ENCODE results near the gene PDXK. TPM values are rescaled to one million over a fixed set of nuclear protein-coding genes. Genes with fewer than 3 reads are reported as not detected.

Gene PDXK
- total and polyA plus RNA-seq, 2 of the 13 experiments (the other 11 are each of a cell fraction or from before 2014, with no cell fraction given): 114 to 184 TPM

DNA sequence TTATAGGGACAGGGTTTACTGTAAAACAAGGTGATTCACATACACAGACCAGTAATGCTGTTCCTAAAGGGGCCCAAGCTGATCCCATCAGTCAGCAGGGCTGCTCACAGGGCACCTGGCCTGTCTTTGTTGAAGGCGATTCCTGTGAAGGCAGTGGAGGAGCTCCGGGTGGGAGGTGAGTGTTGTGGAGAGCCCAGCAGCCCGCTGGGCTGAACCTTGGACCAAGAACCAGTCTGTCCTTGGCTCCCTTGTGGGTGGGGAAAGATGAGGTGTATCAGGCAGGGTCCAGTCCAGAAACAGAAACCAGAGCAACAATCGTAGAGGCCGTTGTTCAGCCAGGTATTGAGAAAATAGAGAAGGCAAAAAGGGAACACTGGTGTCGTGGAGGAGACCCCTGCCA lies 12.5 kb downstream of the PDXK start (continued):
- no peak for TF ChIP-seq ZFYVE20 (CRISPR knock-in tag; IDR thresholded peaks at IDR 0.05; ENCODE audit: borderline replicate concordance, low read depth)
- no peak for TF ChIP-seq HNRNPL (IDR thresholded peaks at IDR 0.05; ENCODE audit: low read depth, low read length)
- no peak for TF ChIP-seq ATF7 (IDR thresholded peaks at IDR 0.05)
- no peak for TF ChIP-seq ATF7 (CRISPR knock-in tag; IDR thresholded peaks at IDR 0.05)
- TF ChIP-seq HHEX (CRISPR knock-in tag; IDR thresholded peaks at IDR 0.05): no peak
- no peak for TF ChIP-seq ZFP37 (CRISPR knock-in tag; IDR thresholded peaks at IDR 0.05; ENCODE audit: borderline replicate concordance)
- TF ChIP-seq, protein P1, sequence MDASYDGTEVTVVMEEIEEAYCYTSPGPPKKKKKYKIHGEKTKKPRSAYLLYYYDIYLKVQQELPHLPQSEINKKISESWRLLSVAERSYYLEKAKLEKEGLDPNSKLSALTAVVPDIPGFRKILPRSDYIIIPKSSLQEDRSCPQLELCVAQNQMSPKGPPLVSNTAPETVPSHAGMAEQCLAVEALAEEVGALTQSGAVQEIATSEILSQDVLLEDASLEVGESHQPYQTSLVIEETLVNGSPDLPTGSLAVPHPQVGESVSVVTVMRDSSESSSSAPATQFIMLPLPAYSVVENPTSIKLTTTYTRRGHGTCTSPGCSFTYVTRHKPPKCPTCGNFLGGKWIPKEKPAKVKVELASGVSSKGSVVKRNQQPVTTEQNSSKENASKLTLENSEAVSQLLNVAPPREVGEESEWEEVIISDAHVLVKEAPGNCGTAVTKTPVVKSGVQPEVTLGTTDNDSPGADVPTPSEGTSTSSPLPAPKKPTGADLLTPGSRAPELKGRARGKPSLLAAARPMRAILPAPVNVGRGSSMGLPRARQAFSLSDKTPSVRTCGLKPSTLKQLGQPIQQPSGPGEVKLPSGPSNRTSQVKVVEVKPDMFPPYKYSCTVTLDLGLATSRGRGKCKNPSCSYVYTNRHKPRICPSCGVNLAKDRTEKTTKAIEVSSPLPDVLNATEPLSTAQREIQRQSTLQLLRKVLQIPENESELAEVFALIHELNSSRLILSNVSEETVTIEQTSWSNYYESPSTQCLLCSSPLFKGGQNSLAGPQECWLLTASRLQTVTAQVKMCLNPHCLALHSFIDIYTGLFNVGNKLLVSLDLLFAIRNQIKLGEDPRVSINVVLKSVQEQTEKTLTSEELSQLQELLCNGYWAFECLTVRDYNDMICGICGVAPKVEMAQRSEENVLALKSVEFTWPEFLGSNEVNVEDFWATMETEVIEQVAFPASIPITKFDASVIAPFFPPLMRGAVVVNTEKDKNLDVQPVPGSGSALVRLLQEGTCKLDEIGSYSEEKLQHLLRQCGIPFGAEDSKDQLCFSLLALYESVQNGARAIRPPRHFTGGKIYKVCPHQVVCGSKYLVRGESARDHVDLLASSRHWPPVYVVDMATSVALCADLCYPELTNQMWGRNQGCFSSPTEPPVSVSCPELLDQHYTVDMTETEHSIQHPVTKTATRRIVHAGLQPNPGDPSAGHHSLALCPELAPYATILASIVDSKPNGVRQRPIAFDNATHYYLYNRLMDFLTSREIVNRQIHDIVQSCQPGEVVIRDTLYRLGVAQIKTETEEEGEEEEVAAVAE (CRISPR knock-in tag; IDR thresholded peaks at IDR 0.05; ENCODE audit: borderline replicate concordance): no peak
- no peak for TF ChIP-seq KAT2B (IDR thresholded peaks at IDR 0.05; ENCODE audit: borderline replicate concordance, low read depth, low read length)
- no peak for TF ChIP-seq SP2 (CRISPR knock-in tag; IDR thresholded peaks at IDR 0.05)
- no peak for TF ChIP-seq MYNN (CRISPR knock-in tag; IDR thresholded peaks at IDR 0.05; ENCODE audit: low read depth)
- TF ChIP-seq, protein P2, sequence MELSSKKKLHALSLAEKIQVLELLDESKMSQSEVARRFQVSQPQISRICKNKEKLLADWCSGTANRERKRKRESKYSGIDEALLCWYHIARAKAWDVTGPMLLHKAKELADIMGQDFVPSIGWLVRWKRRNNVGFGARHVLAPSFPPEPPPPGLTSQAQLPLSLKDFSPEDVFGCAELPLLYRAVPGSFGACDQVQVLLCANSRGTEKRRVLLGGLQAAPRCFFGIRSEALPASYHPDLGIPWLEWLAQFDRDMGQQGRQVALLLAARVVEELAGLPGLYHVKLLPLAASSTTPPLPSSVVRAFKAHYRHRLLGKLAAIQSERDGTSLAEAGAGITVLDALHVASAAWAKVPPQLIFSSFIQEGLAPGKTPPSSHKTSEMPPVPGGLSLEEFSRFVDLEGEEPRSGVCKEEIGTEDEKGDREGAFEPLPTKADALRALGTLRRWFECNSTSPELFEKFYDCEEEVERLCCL (CRISPR knock-in tag; IDR thresholded peaks at IDR 0.05; ENCODE audit: borderline replicate concordance): no peak
- TF ChIP-seq ZMYM4 (CRISPR knock-in tag; IDR thresholded peaks at IDR 0.05): 0 out of 2 replicates have a peak, but pooled peaks have one; percentile 48
- TF ChIP-seq ZNF432 (CRISPR knock-in tag; IDR thresholded peaks at IDR 0.05; ENCODE audit: borderline replicate concordance): no peak
- no peak for TF ChIP-seq KLF9 (CRISPR knock-in tag; IDR thresholded peaks at IDR 0.05; ENCODE audit: low read depth)
- TF ChIP-seq, protein P3, sequence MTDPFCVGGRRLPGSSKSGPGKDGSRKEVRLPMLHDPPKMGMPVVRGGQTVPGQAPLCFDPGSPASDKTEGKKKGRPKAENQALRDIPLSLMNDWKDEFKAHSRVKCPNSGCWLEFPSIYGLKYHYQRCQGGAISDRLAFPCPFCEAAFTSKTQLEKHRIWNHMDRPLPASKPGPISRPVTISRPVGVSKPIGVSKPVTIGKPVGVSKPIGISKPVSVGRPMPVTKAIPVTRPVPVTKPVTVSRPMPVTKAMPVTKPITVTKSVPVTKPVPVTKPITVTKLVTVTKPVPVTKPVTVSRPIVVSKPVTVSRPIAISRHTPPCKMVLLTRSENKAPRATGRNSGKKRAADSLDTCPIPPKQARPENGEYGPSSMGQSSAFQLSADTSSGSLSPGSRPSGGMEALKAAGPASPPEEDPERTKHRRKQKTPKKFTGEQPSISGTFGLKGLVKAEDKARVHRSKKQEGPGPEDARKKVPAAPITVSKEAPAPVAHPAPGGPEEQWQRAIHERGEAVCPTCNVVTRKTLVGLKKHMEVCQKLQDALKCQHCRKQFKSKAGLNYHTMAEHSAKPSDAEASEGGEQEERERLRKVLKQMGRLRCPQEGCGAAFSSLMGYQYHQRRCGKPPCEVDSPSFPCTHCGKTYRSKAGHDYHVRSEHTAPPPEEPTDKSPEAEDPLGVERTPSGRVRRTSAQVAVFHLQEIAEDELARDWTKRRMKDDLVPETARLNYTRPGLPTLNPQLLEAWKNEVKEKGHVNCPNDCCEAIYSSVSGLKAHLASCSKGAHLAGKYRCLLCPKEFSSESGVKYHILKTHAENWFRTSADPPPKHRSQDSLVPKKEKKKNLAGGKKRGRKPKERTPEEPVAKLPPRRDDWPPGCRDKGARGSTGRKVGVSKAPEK (CRISPR knock-in tag; IDR thresholded peaks at IDR 0.05; ENCODE audit: borderline replicate concordance): no peak
- TF ChIP-seq HMG20A (CRISPR knock-in tag; IDR thresholded peaks at IDR 0.05; ENCODE audit: borderline replicate concordance): no peak
- TF ChIP-seq U2AF1 (optimal IDR thresholded peaks at IDR 0.05; ENCODE audit: low read depth, low read length): no peak
- TF ChIP-seq, protein P4, sequence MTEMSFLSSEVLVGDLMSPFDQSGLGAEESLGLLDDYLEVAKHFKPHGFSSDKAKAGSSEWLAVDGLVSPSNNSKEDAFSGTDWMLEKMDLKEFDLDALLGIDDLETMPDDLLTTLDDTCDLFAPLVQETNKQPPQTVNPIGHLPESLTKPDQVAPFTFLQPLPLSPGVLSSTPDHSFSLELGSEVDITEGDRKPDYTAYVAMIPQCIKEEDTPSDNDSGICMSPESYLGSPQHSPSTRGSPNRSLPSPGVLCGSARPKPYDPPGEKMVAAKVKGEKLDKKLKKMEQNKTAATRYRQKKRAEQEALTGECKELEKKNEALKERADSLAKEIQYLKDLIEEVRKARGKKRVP (CRISPR knock-in tag; IDR thresholded peaks at IDR 0.05): no peak
- TF ChIP-seq MEF2D (CRISPR knock-in tag; IDR thresholded peaks at IDR 0.05): peak; percentile 50; the same call in 1 of the 2 replicates
- TF ChIP-seq, protein P5, sequence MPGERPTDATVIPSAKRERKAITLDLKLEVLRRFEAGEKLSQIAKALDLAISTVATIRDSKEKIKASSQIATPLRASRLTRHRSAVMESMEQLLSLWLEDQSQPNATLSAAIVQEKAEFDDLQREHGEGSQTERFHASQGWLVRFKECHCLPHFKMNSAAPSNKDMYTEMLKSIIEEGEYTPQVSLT (CRISPR knock-in tag; IDR thresholded peaks at IDR 0.05; ENCODE audit: borderline replicate concordance, low read depth): no peak
- TF ChIP-seq TBX2 (CRISPR knock-in tag; IDR thresholded peaks at IDR 0.05; ENCODE audit: borderline replicate concordance): 0 out of 2 replicates have a peak, but pooled peaks have one; percentile 56

All from HepG2 (cell line).